Activated T-helper 1 cell treated with anti-CD3 and anti-CD28 coated beads, Interleukin-2, amount 50 U/mL, for 16 hours (primary cell): ENCODE results near the gene GPT2.

Experiments used
- DNase-seq, 2 donors: peaks; one replicate each; pipeline ENCODE4 v3.0.0-alpha.2; 2020; ENCODE audit warnings: low read depth in 1 of 2, low spot score in 1 of 2

The GPT2 gene

GRCh38 chr16:46883690-46884512 is at the start of gene GPT2:
Gene GPT2 (plus strand): TSS chr16:46884362. CDS start chr16:46884716, 354 bp downstream.
- DNase-seq = peak; percentile 26 to 67

- no peak for DNase-seq
Observed at GRCh38 chr16:46836534-46837530, 47.3 kb upstream of the GPT2 start.

- no peak for DNase-seq
Observed at GRCh38 chr16:46839986-46840443, 44.1 kb upstream of the GPT2 start.

- no peak for DNase-seq
Observed at GRCh38 chr16:46842192-46842895, 41.8 kb upstream of the GPT2 start.

- DNase-seq = no peak
Observed at GRCh38 chr16:46843898-46844642, 40.1 kb upstream of the GPT2 start.

- no peak for DNase-seq
Observed at GRCh38 chr16:46844771-46845170, 39.4 kb upstream of the GPT2 start.

GRCh38 chr16:46845952-46846351 is 38.2 kb upstream of the GPT2 start:
- DNase-seq = no peak

- no peak for DNase-seq
Observed at GRCh38 chr16:46848768-46849764, 35.1 kb upstream of the GPT2 start.

GRCh38 chr16:46850619-46851555 is 33.3 kb upstream of the GPT2 start:
- no peak for DNase-seq

- no peak for DNase-seq
Observed at GRCh38 chr16:46852130-46852529, 32.0 kb upstream of the GPT2 start.

GRCh38 chr16:46853713-46854443 is 30.3 kb upstream of the GPT2 start:
- peak; percentile 34 to 35 for DNase-seq

- no peak for DNase-seq
Observed at GRCh38 chr16:46854846-46855245, 29.3 kb upstream of the GPT2 start.

GRCh38 chr16:46855389-46855788 is 28.8 kb upstream of the GPT2 start:
- DNase-seq = no peak

- no peak for DNase-seq
Observed at GRCh38 chr16:46857368-46857945, 26.7 kb upstream of the GPT2 start.

- no peak for DNase-seq
Observed at GRCh38 chr16:46858151-46858550, 26.0 kb upstream of the GPT2 start.

- DNase-seq = no peak
Observed at GRCh38 chr16:46859719-46860152, 24.4 kb upstream of the GPT2 start.
